ENCODE measurements around the gene MALL. TPM values are rescaled to one million over a fixed set of nuclear protein-coding genes. Genes with fewer than 3 reads are reported as not detected.
"Not testable (repeated sequence)": the region's sequence is repeated elsewhere in the genome, so short reads cannot be mapped to it uniquely, and the experiment has no call there.

Gene MALL
- polyA plus RNA-seq, 1 donor: 6.8 TPM

GRCh38 chr2:110099038-110099425 lies 16.6 kb downstream of the MALL start:
- DNase-seq (ENCODE audit: low read depth): no peak

- DNase-seq (ENCODE audit: low read depth): no peak
Measured at GRCh38 chr2:110097506-110098220, 18.0 kb downstream of the MALL start.

GRCh38 chr2:110095994-110096633 lies 19.5 kb downstream of the MALL start:
- DNase-seq (ENCODE audit: low read depth): no peak

GRCh38 chr2:110094884-110095534 lies 20.6 kb downstream of the MALL start:
- DNase-seq (ENCODE audit: low read depth): not testable (repeated sequence)

- DNase-seq (ENCODE audit: low read depth): not testable (repeated sequence)
Measured at GRCh38 chr2:110093924-110094323, 21.7 kb downstream of the MALL start.

- DNase-seq (ENCODE audit: low read depth): not testable (repeated sequence)
Measured at GRCh38 chr2:110090164-110090563, 25.5 kb downstream of the MALL start.

GRCh38 chr2:110083757-110084156 lies 31.9 kb downstream of the MALL start:
- DNase-seq (ENCODE audit: low read depth): not testable (repeated sequence)

- DNase-seq (ENCODE audit: low read depth): not testable (repeated sequence)
Measured at GRCh38 chr2:110083162-110083561, 32.5 kb downstream of the MALL start.

GRCh38 chr2:110078104-110078503 lies 37.5 kb downstream of the MALL start:
- not testable (repeated sequence) for DNase-seq (ENCODE audit: low read depth)

- DNase-seq (ENCODE audit: low read depth): not testable (repeated sequence)
Measured at GRCh38 chr2:110075896-110076295, 39.7 kb downstream of the MALL start.

- not testable (repeated sequence) for DNase-seq (ENCODE audit: low read depth)
Measured at GRCh38 chr2:110069869-110070268, 45.8 kb downstream of the MALL start.

- not testable (repeated sequence) for DNase-seq (ENCODE audit: low read depth)
Measured at GRCh38 chr2:110068153-110068552, 47.5 kb downstream of the MALL start.

- not testable (repeated sequence) for DNase-seq (ENCODE audit: low read depth)
Measured at GRCh38 chr2:110062332-110062731, 53.3 kb downstream of the MALL start.

- DNase-seq (ENCODE audit: low read depth): not testable (repeated sequence)
Measured at GRCh38 chr2:110060550-110060949, 55.1 kb downstream of the MALL start.

- DNase-seq (ENCODE audit: low read depth): not testable (repeated sequence)
Measured at GRCh38 chr2:110059694-110060358, 55.8 kb downstream of the MALL start.

GRCh38 chr2:110059009-110059693 lies 56.5 kb downstream of the MALL start:
- DNase-seq (ENCODE audit: low read depth): not testable (repeated sequence)

GRCh38 chr2:110058034-110058433 lies 57.6 kb downstream of the MALL start:
- DNase-seq (ENCODE audit: low read depth): not testable (repeated sequence)

- not testable (repeated sequence) for DNase-seq (ENCODE audit: low read depth)
Measured at GRCh38 chr2:110055819-110056408, 59.7 kb downstream of the MALL start.

GRCh38 chr2:110054521-110055407 lies 60.9 kb downstream of the MALL start:
- peak; percentile 22 for DNase-seq (ENCODE audit: low read depth)

- not testable (repeated sequence) for DNase-seq (ENCODE audit: low read depth)
Measured at GRCh38 chr2:110053688-110054087, 61.9 kb downstream of the MALL start.
